GM18511 (cell line): ENCODE results near the gene UPK3A.
A peak's percentile ranks its signal among the peaks of the same experiment; 100 is the strongest.

Experiments
- ATAC-seq: cut with Tn5 transposase; IDR thresholded peaks from one replicate; pipeline ENCODE4 v1.9.1; 2021; ENCODE audit warnings: mild to moderate bottlenecking, moderate library complexity; ENCODE audit not compliant: unreplicated experiment

UPK3A gene

GRCh38 chr22:45284705-45285262 lies at the start of gene UPK3A:
TSS of gene UPK3A (plus strand) at chr22:45284949. CDS start at chr22:45285014, 65 bp downstream.
- ATAC-seq: no peak

DNA sequence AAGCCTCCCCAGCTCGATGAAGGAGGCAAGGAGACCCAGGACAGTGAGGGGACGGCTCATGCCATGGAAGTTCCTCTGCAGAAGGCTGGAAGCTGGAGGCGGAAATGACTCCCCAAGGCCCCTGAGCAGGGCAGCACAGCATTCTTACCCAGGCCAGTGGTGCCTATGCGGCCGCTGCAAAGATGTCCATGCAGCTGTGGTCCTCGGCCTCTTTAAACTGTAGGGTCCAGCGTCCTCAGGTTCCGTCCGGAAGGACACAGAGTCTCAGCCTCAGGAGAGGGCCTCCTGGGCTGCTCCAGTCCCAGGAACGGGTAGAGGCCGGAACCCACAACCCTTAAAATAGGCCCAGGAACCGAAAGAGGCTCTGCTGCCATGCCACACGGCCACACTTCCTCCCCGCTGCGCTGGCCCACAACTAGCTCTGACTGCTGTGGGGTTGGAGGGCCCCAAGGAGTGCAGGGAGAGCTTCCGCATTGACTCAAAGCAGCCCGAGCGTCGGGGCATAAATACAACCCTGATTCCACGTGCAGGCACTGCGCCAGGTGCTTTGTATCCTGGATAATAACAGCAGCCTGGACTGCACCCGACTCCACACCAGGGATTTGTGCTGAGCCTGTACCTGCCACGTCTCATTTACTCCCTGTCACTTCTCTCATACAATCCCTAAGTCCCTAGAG lies 49.5 kb upstream of the UPK3A start:
- ATAC-seq: peak; percentile 84

DNA sequence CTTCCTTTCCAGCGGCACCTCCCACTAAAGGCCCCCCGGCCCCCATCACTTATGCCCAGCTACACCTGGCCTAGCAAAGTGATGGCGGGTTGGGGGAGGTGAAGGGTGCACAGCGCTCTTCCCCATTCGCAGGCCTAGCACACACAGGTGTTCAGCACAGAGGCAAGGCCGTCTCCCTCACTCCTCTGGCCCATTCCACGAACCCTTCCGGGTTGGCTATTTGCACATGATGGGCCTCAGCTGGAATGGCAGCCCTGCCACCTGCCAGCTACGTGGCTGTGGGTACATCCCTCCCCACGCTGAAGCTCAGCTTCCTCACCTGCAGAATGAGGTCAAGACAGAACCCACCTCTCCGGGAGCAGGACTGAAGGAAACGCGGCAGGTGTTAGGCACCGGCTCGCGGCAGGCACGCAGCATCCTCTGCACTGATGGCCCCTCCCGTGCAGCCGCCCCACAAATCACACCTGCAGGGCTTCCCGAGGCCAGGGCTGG lies 48.9 kb upstream of the UPK3A start:
- ATAC-seq: peak; percentile 15

DNA sequence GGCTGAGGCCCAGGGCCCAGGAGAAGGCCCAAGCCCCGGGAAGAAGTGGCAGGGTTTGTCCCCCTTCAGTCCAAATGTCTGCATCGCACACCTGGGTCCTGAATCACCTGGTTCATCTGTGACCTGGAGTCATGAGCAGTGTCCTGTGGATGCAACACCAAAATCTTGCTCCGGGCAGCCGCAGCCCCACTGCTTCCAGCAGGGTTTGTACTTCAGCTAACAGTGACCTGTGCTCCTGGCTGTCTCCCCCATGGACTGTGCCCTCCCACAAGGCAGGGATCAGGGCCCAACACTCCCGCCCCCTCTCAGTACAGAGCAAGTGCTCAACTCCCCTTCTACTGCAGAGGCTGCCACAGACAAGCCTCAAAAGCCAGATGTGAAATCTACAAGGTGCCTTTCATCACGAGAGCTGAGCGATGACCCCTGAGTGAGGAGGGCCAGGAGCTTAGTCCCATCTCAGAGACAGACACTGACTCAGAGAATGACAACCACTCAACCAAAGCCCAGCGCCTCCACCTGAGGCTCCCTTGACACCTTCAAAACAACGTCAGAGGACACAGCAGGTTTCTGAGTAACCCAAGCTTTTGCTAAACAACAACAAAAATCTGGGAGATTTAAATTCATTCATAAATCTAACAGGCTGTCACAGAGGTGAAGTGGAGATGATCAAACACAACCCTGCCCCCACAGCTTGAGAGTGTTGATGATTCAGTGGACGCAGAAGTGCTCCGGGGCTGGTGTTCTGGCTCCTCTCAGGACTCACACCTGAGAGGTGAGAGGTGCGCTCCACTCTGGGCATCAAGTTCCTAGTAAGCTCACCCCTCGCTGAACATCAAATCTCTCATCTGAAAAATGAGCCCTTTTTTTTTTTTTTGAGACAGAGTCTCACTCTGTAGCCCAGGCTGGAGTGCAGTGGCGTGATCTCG lies 47.4 kb upstream of the UPK3A start:
- no peak for ATAC-seq

- no peak for ATAC-seq
Measured at GRCh38 chr22:45238076-45238956, 46.4 kb upstream of the UPK3A start.

GRCh38 chr22:45238957-45239680 lies 45.6 kb upstream of the UPK3A start:
- ATAC-seq: no peak

DNA sequence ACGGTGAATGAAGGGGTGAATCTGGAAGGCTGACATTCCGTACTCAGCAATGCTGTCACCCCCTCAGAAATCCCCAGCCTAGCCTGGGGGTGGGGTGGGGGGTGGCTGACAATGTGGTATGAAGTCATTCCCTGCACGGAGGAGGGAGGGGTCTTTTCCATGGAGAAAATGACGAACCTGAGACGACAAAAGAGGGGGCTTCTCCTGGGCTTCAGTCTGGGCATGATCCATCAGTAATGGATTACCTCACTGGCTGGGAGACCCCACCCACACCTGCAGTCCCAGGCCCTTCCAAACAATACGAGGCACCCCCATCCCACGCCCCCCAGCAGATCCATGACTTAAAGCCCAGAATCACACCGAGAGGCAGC lies 45.1 kb upstream of the UPK3A start:
- ATAC-seq: no peak

GRCh38 chr22:45240104-45240809 lies 44.5 kb upstream of the UPK3A start:
- peak; percentile 17 for ATAC-seq

DNA sequence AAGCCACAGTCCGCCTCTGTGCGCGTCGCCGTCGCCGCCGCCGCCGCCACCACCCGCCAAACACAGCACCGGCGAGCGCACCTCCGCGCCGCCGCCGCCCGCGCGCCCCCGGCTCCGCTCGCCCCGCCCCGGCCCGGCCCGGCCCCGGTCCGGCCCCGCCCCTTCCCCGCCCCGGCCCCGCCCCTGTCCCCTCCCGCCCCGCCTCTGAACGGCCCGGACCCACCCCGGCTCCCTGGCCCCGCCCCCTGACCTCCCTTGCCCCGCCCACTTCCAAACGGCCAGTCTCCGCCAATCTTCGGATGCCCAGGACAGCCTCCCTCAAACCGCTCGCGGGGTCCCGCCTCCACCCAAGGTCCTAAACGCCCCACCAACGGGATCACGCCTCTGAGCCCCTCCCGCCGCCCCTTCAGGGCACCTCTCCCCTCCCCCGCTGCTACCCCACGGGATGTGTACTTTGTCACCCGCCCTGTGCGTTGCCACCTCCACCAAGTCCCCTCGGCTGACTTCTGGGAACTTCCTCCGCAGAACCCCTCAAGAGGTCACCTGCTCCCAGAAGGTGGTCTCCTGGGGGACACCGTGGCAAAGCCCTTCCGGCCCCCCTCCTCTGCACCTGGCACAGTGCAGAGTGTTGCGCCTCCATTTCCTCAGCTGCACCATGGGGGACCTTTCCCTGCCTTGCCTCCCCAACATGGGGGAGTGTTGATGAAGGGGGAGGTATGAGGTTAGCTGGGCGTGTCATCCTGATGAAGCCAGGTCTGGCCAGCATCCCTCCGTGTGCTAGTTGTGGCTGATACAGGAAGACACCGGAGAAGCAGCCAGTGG lies 43.7 kb upstream of the UPK3A start, which contains the start of gene KIAA0930:
Gene KIAA0930 (minus strand): TSS at position 85 of the 822 bp plus-strand sequence. CDS start 191 bp downstream, outside the sequence.
- peak; percentile 55 for ATAC-seq

DNA sequence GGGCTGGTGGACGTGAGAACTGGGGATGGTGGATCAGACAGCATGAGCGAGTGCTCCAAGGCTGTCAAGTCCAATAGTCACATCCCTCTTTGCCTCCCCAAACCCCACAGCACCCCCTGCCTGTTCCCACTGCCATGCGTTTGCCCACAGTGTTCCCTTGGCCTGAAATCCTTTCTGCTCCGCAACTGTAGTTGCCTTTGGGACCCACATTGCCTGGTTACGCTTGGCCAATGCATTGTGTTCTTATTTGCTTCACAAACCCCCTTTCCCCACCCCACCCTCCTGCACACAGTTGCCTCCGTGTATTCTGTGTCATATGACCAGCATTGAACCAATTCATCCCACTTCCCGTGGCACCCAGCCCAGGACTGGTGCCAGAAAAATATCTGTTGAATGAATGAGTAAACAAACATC lies 42.0 kb upstream of the UPK3A start:
- ATAC-seq: no peak

DNA sequence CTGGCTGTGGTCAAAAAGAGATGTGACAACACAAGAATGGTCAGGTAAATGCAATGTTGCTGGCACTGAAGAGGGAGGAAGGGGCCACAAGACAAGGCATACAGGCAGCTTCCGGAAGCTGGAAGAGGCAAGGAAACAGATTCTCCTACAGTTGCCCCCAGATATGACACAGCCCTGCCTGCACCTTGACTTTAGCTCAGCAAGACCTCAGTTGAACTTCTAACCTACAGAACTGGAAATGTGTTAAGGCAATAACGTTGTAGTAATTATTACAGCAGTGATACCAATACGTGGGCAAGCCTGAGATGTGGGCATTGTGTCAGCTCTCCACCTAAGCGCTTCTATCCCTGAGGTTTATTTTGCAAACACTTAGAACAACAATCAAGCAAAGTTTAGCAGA lies 39.8 kb upstream of the UPK3A start:
- ATAC-seq: no peak

GRCh38 chr22:45246060-45246985 lies 38.4 kb upstream of the UPK3A start:
- ATAC-seq: no peak

DNA sequence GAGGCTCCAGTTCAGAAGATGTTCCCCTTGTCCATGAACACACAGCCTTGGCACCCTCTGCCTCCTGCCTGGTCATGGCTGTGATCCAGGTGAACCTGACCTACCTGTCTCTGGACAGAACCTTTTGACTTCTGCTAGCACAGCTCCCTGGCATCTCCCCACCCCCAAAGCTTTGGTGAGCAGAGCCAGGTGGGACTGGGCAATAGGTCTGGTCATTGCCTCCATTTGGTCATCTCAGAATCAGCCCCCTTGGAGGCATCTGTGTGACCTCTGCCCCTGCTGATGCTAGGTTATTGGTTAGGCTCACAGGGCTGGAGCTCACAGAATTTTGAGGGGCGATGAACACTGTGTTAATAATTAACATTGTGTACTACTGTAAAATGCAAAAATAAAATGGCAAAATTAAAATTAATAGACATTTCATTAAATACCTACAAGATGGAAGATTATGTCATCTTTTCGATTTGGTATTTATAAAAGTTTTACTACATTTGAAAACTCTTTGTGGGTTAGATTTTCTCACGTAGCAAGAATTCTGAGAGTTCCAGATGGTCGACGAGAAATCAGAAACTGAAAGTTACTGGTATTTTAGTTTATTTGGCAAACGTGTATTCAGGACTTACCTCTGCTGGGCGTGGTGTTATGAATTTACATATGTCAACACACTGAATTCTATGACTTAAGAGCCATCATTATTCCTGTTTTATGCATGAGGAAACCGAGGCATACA lies 35.8 kb upstream of the UPK3A start:
- ATAC-seq: peak; percentile 65

- ATAC-seq: no peak
Measured at GRCh38 chr22:45251825-45252224, 32.9 kb upstream of the UPK3A start.

DNA sequence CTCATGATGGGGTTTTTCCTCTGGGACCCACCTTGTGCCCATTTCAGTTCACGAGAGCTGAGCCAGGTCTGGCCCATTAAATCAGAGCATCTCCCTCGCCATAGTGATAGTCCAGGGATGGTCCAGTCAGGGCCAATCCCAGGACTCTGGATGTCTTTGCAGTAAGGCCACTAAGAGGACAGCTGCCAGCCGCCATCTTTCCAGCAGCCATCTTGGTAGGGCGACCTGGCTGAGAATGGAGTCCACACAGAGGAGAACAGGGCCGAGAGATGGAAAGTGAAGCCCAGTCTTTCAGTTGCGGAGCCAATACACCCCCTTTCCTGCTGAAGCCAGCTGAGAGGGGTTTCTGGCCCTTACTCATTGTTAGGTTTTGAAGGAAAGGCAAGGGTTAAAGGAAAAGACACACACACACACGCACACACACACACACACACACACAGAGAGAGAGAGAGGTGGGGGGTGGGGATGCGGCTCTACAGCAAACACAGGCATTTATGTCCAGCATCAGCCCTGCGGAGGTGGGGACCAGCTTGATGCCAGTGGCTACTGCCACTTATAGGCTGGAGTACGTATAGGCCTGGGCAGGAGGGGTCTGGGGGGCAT lies 31.6 kb upstream of the UPK3A start:
- no peak for ATAC-seq

- no peak for ATAC-seq
Measured at GRCh38 chr22:45254388-45254787, 30.4 kb upstream of the UPK3A start.
